T47D (cell line): Measurements from ENCODE around the gene BNC2.

Experiments
- DNase-seq, 2 experiments: peaks; one replicate each; pipeline versions ENCODE4 v3.0.0 to v3.0.0-alpha.2; 2011 to 2012; ENCODE audit warnings: low read depth in 1 of 2, low spot score in 1 of 2
- JUND ChIP-seq: IDR thresholded peaks from 2 replicates; pipeline ENCODE4 v1.6.1; 2012; ENCODE audit warnings: low read depth
- in situ Hi-C: cut with HindIII; loops from 2 replicates; pipeline ENCODE4 v1.10.0; 2016; ENCODE audit warnings: low sequenced_read_pairs, low pct_unique_long_range_greater_than_20kb

Gene BNC2

GRCh38 chr9:16368237-16369087, 502.0 kb downstream of the BNC2 start:
- TF ChIP-seq JUND: peak; percentile 63; the same call in 1 of the 2 replicates
- DNase-seq: peak; percentile 18 to 75
- in situ Hi-C loops: no loop called here

- DNase-seq: peak in 1 of 2 experiments; percentile 46
- in situ Hi-C loops: no loop called here
- TF ChIP-seq JUND: no peak
These were observed 502.8 kb downstream of the BNC2 start for GRCh38 chr9:16367605-16368231.

GRCh38 chr9:16364347-16364746, 506.1 kb downstream of the BNC2 start:
- no peak for TF ChIP-seq JUND
- no peak for DNase-seq
- in situ Hi-C loops: no loop called here

- no peak for DNase-seq
- in situ Hi-C loops: no loop called here
- TF ChIP-seq JUND: no peak
These were observed 506.6 kb downstream of the BNC2 start for GRCh38 chr9:16363916-16364315.

- no peak for TF ChIP-seq JUND
- no peak for DNase-seq
- in situ Hi-C loops: no loop called here
These were observed 507.2 kb downstream of the BNC2 start for GRCh38 chr9:16363073-16363781.

- no peak for TF ChIP-seq JUND
- in situ Hi-C loops: no loop called here
- DNase-seq: no peak
These were observed 508.5 kb downstream of the BNC2 start for GRCh38 chr9:16361939-16362338.

GRCh38 chr9:16361118-16361517, 509.4 kb downstream of the BNC2 start:
- in situ Hi-C loops: no loop called here
- no peak for DNase-seq
- TF ChIP-seq JUND: no peak

- in situ Hi-C loops: no loop called here
- DNase-seq: no peak
- no peak for TF ChIP-seq JUND
These were observed 510.2 kb downstream of the BNC2 start for GRCh38 chr9:16360247-16360646.
